Fibroblast of pulmonary artery (primary cell): ENCODE measurements around the gene WFDC12.

Experiments
- DNase-seq: peaks from one replicate; pipeline ENCODE4 v3.0.0-alpha.2; 2010; ENCODE audit warnings: low read depth
- H3K4me3 ChIP-seq: replicated peaks from 2 replicates; pipeline ENCODE4 v1.5.1; 2011; ENCODE audit warnings: low read depth, mild to moderate bottlenecking, control low read depth, low read length, moderate library complexity
- TF ChIP-seq, protein P1 (sequence below): IDR thresholded peaks from 2 replicates; pipeline ENCODE4 v1.5.1; 2011; ENCODE audit warnings: mild to moderate bottlenecking, control low read depth, low read length, inconsistent platforms; ENCODE audit errors: missing control alignments

The WFDC12 gene

DNA sequence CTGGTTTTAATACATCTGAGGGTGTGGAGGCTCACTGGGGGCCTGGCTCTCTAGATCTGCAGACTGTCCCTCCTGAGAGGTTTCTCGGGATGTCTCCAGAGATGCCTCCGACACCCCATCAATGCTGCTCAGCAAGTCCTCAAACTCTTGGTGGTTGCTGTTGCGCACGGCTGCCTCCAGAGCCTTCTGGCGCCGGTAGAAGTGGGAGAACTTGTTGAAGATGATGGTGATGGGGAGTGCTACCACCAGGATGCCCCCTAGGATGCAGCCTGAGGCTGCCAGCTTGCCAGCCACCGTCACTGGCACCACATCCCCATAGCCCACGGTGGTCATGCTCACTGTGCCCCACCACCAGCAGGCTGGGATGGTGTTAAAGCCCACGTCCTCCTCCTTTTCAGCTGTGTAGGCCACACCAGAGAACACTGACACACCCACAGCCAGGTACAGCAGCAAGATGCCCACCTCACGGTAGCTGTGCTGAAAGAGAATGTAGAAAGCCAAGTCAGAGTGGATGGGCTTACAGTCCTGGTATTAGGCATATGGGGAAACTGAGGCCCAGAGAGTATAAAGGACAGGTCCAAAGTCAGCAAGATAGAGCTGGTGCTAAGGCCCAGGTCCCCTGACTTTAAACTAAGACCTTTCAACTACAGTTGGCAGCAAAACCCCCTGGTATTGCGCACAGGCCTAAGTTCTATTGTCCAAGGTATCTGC, 29.2 kb downstream of the WFDC12 start:
- TF ChIP-seq, protein P1, sequence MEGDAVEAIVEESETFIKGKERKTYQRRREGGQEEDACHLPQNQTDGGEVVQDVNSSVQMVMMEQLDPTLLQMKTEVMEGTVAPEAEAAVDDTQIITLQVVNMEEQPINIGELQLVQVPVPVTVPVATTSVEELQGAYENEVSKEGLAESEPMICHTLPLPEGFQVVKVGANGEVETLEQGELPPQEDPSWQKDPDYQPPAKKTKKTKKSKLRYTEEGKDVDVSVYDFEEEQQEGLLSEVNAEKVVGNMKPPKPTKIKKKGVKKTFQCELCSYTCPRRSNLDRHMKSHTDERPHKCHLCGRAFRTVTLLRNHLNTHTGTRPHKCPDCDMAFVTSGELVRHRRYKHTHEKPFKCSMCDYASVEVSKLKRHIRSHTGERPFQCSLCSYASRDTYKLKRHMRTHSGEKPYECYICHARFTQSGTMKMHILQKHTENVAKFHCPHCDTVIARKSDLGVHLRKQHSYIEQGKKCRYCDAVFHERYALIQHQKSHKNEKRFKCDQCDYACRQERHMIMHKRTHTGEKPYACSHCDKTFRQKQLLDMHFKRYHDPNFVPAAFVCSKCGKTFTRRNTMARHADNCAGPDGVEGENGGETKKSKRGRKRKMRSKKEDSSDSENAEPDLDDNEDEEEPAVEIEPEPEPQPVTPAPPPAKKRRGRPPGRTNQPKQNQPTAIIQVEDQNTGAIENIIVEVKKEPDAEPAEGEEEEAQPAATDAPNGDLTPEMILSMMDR: no peak

DNA sequence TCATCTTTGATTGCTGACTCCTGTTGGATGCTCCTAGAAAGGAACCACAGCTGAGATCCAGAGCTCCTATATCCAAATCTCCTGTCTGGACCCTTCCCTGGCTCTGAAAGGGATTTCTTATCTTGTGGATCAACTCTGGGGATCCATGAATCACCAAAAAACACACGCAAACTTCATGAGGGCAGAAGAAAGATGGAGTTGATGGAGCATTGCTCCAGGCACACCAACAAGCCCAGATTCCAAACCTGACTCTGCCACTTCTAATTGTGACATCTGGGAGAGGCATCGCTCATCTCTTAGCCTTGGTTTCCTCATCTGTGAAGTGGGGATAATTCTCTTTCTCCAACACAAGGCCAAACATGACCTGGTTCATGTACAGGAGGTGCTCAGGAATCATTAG, 30.1 kb downstream of the WFDC12 start:
- TF ChIP-seq, protein P1: no peak
- DNase-seq: no peak
- H3K4me3 ChIP-seq: no peak overlapping the region

More for the DNA sequence above, 29.2 kb downstream of the WFDC12 start:
- DNase-seq: no peak
- no peak overlapping the region for H3K4me3 ChIP-seq

DNA sequence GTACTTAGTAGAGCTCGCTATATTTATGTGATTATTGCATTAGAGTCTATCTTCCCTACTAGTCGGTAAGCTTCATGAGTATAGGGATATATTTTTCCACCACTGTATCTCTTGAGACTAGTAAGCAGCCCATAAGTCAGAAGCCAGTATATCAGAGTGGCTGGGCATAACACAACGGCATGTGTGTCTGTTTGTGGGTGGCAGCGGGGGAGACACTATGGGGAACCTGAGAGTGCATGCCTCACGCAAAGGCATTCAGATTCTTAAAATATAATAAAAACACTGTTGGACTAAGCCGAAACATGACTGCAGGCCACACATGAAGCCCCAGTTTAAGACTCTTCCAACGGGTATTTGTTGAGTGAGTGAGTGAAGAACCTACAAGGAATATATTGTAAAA, 31.4 kb downstream of the WFDC12 start:
- TF ChIP-seq, protein P1: no peak
- H3K4me3 ChIP-seq: no peak overlapping the region
- DNase-seq: no peak

DNA sequence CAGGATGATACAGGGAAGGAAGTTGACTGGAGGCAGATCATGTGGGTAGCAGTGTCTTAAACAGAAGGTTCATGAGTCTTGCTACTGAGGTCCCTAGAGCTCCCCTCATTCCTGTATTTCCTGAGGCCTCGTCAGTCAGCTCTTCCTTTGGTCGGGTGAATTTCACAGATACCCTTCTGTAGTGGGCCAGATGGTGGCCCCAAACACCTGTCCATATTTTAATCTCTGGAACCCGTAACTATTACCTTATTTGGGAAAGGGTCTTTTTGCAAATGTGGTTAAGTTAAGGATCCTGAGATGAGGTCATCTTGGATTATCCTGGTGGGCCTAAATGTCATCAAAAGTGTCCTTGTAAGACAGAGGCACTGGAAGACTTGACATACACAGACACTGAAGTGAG, 32.9 kb downstream of the WFDC12 start:
- H3K4me3 ChIP-seq: no peak overlapping the region
- TF ChIP-seq, protein P1: no peak
- DNase-seq: no peak

DNA sequence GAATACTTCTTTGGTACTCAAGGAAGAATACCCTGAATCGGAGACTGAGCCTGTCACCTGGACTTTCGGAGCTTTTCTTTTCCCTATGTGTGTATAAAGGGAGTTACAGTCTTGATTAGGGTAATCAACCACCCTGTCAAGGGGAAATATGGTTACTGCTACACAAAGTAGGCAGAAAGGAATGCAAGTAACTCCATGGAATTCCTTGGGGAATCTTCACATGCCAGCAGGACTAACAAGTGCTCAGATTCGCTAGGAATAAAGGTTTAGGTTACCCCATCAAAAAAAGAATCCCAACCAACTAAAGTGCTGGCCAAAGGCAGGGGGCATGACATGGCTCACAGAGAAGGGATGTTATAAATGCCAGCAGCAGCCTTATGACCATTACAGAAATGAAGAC, 33.8 kb downstream of the WFDC12 start:
- no peak overlapping the region for H3K4me3 ChIP-seq
- no peak for DNase-seq
- TF ChIP-seq, protein P1: no peak

DNA sequence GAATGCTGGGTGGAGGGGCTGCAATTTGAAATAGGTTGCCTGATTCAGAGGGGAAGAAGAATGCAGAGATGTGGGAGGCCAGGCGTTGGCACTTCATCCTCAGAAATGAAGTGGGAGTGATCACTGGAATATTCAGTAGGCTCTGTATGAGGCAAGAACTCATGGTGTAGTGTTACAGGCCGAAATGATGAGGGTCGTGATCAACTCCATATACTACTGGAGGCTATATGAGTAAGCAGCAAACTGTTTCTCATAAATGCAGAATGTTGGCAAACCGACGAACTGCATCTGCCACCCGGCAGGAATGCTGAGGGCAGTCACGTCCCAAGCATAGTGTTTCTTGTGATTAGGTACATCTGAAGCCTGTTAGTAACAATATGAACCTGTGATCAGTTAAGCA, 36.0 kb downstream of the WFDC12 start:
- DNase-seq: peak; percentile 84
- no peak overlapping the region for H3K4me3 ChIP-seq
- TF ChIP-seq, protein P1: no peak

DNA sequence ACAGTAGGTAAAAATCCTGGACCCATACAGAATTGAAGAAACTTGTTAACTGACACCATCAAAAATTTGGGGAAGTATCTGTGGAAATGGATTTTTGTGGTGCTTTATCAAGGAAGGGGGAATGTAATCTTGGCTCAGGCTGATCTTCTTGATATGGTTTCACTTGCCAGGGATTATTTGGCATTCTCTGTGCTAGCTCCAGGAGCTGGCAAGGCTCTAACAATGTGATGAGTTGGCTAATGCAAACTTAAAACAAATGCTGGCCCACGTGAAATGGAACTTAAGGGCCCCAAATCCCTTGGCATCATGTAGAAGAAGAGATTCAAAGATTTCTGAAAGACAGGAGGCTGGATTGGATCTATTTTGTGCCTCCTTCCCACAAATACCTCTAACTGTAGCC, 36.5 kb downstream of the WFDC12 start:
- TF ChIP-seq, protein P1: no peak
- H3K4me3 ChIP-seq: no peak overlapping the region
- DNase-seq: peak; percentile 17
